HepG2 (cell line): ENCODE data around the gene IBA57. TPM values are rescaled to one million over a fixed set of nuclear protein-coding genes. Genes with fewer than 3 reads are reported as not detected.

Experiments
- AFF4 ChIP-seq: sonication (generic); formaldehyde crosslinking; IDR thresholded peaks from 2 replicates; pipeline ENCODE4 v1.4.0; 2020; ENCODE audit warnings: missing genetic modification reagents
- ARNT2 ChIP-seq: sonication (generic); formaldehyde crosslinking; IDR thresholded peaks from 2 replicates; pipeline ENCODE4 v1.8.0; 2022; ENCODE audit warnings: mild to moderate bottlenecking, low read depth, missing genetic modification reagents, moderate library complexity
- ESRRA ChIP-seq: sonication (generic); formaldehyde crosslinking; IDR thresholded peaks from 2 replicates; pipeline ENCODE4 v1.5.1; 2020; ENCODE audit warnings: mild to moderate bottlenecking, low read depth, missing genetic modification reagents
- ETV5 ChIP-seq: IDR thresholded peaks from 2 replicates; pipeline ENCODE4 v1.6.1; 2018; ENCODE audit warnings: missing biosample characterization, missing genetic modification reagents, inconsistent platforms, borderline replicate concordance
- FOSL1 ChIP-seq: sonication (generic); formaldehyde crosslinking; IDR thresholded peaks from 2 replicates; pipeline ENCODE4 v1.9.0; 2021; ENCODE audit warnings: missing genetic modification reagents, borderline replicate concordance
- JUND ChIP-seq: sonication (generic); formaldehyde crosslinking; IDR thresholded peaks from 2 replicates; pipeline ENCODE4 v1.8.0; 2022; ENCODE audit warnings: mild to moderate bottlenecking, missing genetic modification reagents
- KAT7 ChIP-seq: IDR thresholded peaks from 2 replicates; pipeline ENCODE4 v1.6.1; 2018; ENCODE audit warnings: borderline replicate concordance, missing compliant biosample characterization
- MED13 ChIP-seq: sonication (generic); formaldehyde crosslinking; IDR thresholded peaks from 2 replicates; pipeline ENCODE4 v1.5.0; 2020; ENCODE audit warnings: missing genetic modification reagents
- MYC ChIP-seq: sonication (generic); formaldehyde crosslinking; IDR thresholded peaks from 2 replicates; pipeline ENCODE4 v1.9.0; 2021; ENCODE audit warnings: missing genetic modification reagents, borderline replicate concordance
- NFKBIZ ChIP-seq: IDR thresholded peaks from 2 replicates; pipeline ENCODE4 v1.6.1; 2018; ENCODE audit warnings: missing genetic modification reagents, missing compliant biosample characterization
- NR1H2 ChIP-seq: sonication (generic); formaldehyde crosslinking; IDR thresholded peaks from 2 replicates; pipeline ENCODE4 v1.8.1; 2022; ENCODE audit warnings: low read depth, missing genetic modification reagents, borderline replicate concordance
- PAXIP1 ChIP-seq: sonication (generic); formaldehyde crosslinking; conservative IDR thresholded peaks from 2 replicates; pipeline ENCODE4 v1.4.0; 2020; ENCODE audit warnings: mild to moderate bottlenecking, missing genetic modification reagents, moderate library complexity
- SP5 ChIP-seq: IDR thresholded peaks from 2 replicates; pipeline ENCODE4 v1.6.1; 2016; ENCODE audit warnings: low read depth, borderline replicate concordance
- ZBTB25 ChIP-seq: IDR thresholded peaks from 2 replicates; pipeline ENCODE4 v1.6.1; 2018; ENCODE audit warnings: missing genetic modification reagents
- ZBTB3 ChIP-seq: sonication (generic); formaldehyde crosslinking; IDR thresholded peaks from 2 replicates; pipeline ENCODE4 v1.4.0; 2020; ENCODE audit warnings: low read depth, mild to moderate bottlenecking, moderate library complexity, missing genetic modification reagents, borderline replicate concordance
- ZMYM4 ChIP-seq: sonication (generic); formaldehyde crosslinking; IDR thresholded peaks from 2 replicates; pipeline ENCODE4 v1.8.1; 2023; ENCODE audit warnings: mild to moderate bottlenecking, missing genetic modification reagents
- ZNF430 ChIP-seq: sonication (generic); formaldehyde crosslinking; IDR thresholded peaks from 2 replicates; pipeline ENCODE4 v1.9.0; 2021; ENCODE audit warnings: mild to moderate bottlenecking, missing genetic modification reagents
- ZNF572 ChIP-seq: sonication (generic); formaldehyde crosslinking; IDR thresholded peaks from 2 replicates; pipeline ENCODE4 v1.5.1; 2020; ENCODE audit warnings: mild to moderate bottlenecking, missing genetic modification reagents
- ZNF607 ChIP-seq: sonication (generic); formaldehyde crosslinking; IDR thresholded peaks from 2 replicates; pipeline ENCODE4 v1.5.1; 2020; ENCODE audit warnings: missing genetic modification reagents, mild to moderate bottlenecking, borderline replicate concordance
- ZNF670 ChIP-seq: sonication (generic); formaldehyde crosslinking; IDR thresholded peaks from 2 replicates; pipeline ENCODE4 v1.8.0; 2022; ENCODE audit warnings: mild to moderate bottlenecking, missing genetic modification reagents, borderline replicate concordance
- ZNF713 ChIP-seq: sonication (generic); formaldehyde crosslinking; IDR thresholded peaks from 2 replicates; pipeline ENCODE4 v1.4.0; 2020; ENCODE audit warnings: mild to moderate bottlenecking, missing genetic modification reagents
- polyA plus RNA-seq, 8 experiments: library from polyadenylated mRNA; depleted of rRNA in 3 of 8; stranded (reverse) in 7 of 8; unstranded in 1 of 8; fragments of >200 nt; fragmentation: Illumina TruSeq in 4 of 8; extraction: Trizol in 4 of 8; gene quantifications; 2 replicates each; pipeline versions ENCODE4 v1.2.1 to v1.2.3, GENCODE V29; 2011 to 2016; ENCODE audit warnings: low read depth in 4 of 8, missing spikeins in 1 of 8, mixed read lengths in 1 of 8; ENCODE audit not compliant: insufficient read depth in 1 of 8
- total RNA-seq, 5 experiments: library from RNA; depleted of rRNA; stranded (reverse); fragments of >200 nt; fragmentation: Illumina TruSeq; extraction: Trizol; gene quantifications; 2 replicates each; pipeline ENCODE4 v1.2.3, GENCODE V29; 2016; ENCODE audit warnings: low read depth in 1 of 5

The IBA57 gene
- total and polyA plus RNA-seq, 2 of the 13 experiments (the other 11 are each of a cell fraction or from before 2014, with no cell fraction given): 2.3 to 10.2 TPM

- TF ChIP-seq AFF4: no peak
- TF ChIP-seq FOSL1: no peak
- 0 out of 2 replicates have a peak, but pooled peaks have one; percentile 46 for TF ChIP-seq ZBTB25 (CRISPR knock-in tag)
- TF ChIP-seq ZNF430 (CRISPR knock-in tag): peak; percentile 79
- TF ChIP-seq ESRRA (CRISPR knock-in tag): no peak
- no peak for TF ChIP-seq ZNF572 (CRISPR knock-in tag)
- TF ChIP-seq ETV5: peak; percentile 79
- peak; percentile 98 for TF ChIP-seq SP5 (CRISPR knock-in tag)
- TF ChIP-seq NR1H2 (CRISPR knock-in tag): 0 out of 2 replicates have a peak, but pooled peaks have one; percentile 9
- TF ChIP-seq ZNF713 (CRISPR knock-in tag): no peak
- TF ChIP-seq MYC (CRISPR knock-in tag): peak; percentile 81
- peak; percentile 92; the same call in 1 of the 2 replicates for TF ChIP-seq ZNF607 (CRISPR knock-in tag)
- TF ChIP-seq JUND (CRISPR knock-in tag): peak; percentile 68; the same call in 1 of the 2 replicates
- TF ChIP-seq KAT7: peak; percentile 44; the same call in 1 of the 2 replicates
- 0 out of 2 replicates have a peak, but pooled peaks have one; percentile 40 for TF ChIP-seq MED13 (CRISPR knock-in tag)
- no peak; the same call in 1 of the 2 replicates for TF ChIP-seq ZNF670
- TF ChIP-seq ZMYM4 (CRISPR knock-in tag): peak; percentile 97
- 0 out of 2 replicates have a peak, but pooled peaks have one; percentile 37 for TF ChIP-seq NFKBIZ (CRISPR knock-in tag)
- 0 out of 2 replicates have a peak, but pooled peaks have one; percentile 33 for TF ChIP-seq ZBTB3 (CRISPR knock-in tag)
- TF ChIP-seq PAXIP1 (CRISPR knock-in tag): peak; percentile 62; the same call in 1 of the 2 replicates
- TF ChIP-seq ARNT2: 0 out of 2 replicates have a peak, but pooled peaks have one; percentile 27
Observed at GRCh38 chr1:228139931-228140723, 25.5 kb upstream of the IBA57 start, which contains the start of gene GUK1 (continued).
